ENCODE measurements around the gene WNK2.
A peak's percentile ranks its signal among the peaks of the same experiment; 100 is the strongest.
"Not testable (repeated sequence)": the region's sequence is repeated elsewhere in the genome, so short reads cannot be mapped to it uniquely, and the experiment has no call there.

The WNK2 gene

GRCh38 chr9:93354451-93354850, 170.5 kb downstream of the WNK2 start:
- Histone ChIP-seq H4K20me1 (ENCODE audit: insufficient read depth) (no peaks in the 10 kb centered on the region), H3K4me3 (IDR thresholded peaks at IDR 0.05; ENCODE audit: insufficient read depth, low read depth, low read length) (no peak overlapping the region), H3K9ac (no peak overlapping the region), H3K27me3 (ENCODE audit: insufficient read depth, low read depth) (no peaks in the 10 kb centered on the region), H3K4me1 (ENCODE audit: low read depth, poor library complexity, severe bottlenecking) (peaks cover 4% of the 10 kb centered on the region), H3K36me3 (ENCODE audit: insufficient read depth) (no peaks in the 10 kb centered on the region), H2AFZ (ENCODE audit: low read depth) (no peak overlapping the region), H3K27ac (no peak overlapping the region), H3K79me2 (ENCODE audit: insufficient read depth, low read depth) (no peaks in the 10 kb centered on the region), H3K4me2 (no peak overlapping the region)
- TF ChIP-seq CTCF (conservative IDR thresholded peaks at IDR 0.05; ENCODE audit: low read depth, low read length), result no peak

DNA sequence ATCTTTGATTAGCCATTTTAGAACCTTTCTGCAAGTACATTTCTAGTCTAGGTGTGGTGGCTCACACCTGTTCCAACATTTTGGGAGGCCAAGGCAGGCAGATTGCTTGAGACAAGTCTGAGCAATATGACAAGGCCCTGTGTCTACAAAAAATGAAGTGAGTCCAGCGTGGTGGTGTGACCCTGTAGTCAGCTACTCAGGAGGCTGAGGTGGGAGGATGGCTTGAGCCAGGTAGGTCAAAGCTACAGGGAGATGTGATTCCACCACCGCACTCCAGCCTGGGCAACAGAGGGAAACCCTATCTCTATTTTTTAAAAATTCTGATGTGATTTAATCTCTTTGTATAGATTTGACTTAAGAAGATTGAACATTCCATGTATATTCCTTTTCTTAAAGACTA, 171.9 kb downstream of the WNK2 start:
- Histone ChIP-seq H3K27ac (no peak overlapping the region), H3K27me3 (ENCODE audit: insufficient read depth, low read depth) (no peaks in the 10 kb centered on the region), H3K9ac (no peak overlapping the region), H3K4me2 (no peak overlapping the region), H3K79me2 (ENCODE audit: insufficient read depth, low read depth) (no peaks in the 10 kb centered on the region), H2AFZ (ENCODE audit: low read depth) (no peak overlapping the region), H3K4me1 (ENCODE audit: low read depth, poor library complexity, severe bottlenecking) (peaks cover 4% of the 10 kb centered on the region), H3K4me3 (IDR thresholded peaks at IDR 0.05; ENCODE audit: insufficient read depth, low read depth, low read length) (no peak overlapping the region), H4K20me1 (ENCODE audit: insufficient read depth) (no peaks in the 10 kb centered on the region), H3K36me3 (ENCODE audit: insufficient read depth) (no peaks in the 10 kb centered on the region)
- TF ChIP-seq CTCF (conservative IDR thresholded peaks at IDR 0.05; ENCODE audit: low read depth, low read length), result no peak

GRCh38 chr9:93357649-93358048, 173.7 kb downstream of the WNK2 start:
- H2AFZ ChIP-seq (ENCODE audit: low read depth), result peak overlapping the region; percentile 31; the same call in 1 of the 2 replicates

GRCh38 chr9:93359907-93360306, 176.0 kb downstream of the WNK2 start:
- not testable (repeated sequence) for H3K27me3 ChIP-seq (ENCODE audit: insufficient read depth, low read depth); H3K36me3 ChIP-seq (ENCODE audit: insufficient read depth); H3K9ac ChIP-seq; H4K20me1 ChIP-seq (ENCODE audit: insufficient read depth); H3K4me2 ChIP-seq; H3K27ac ChIP-seq; H3K4me1 ChIP-seq (ENCODE audit: low read depth, poor library complexity, severe bottlenecking); H3K79me2 ChIP-seq (ENCODE audit: insufficient read depth, low read depth); H3K4me3 ChIP-seq (IDR thresholded peaks at IDR 0.05; ENCODE audit: insufficient read depth, low read depth, low read length); H2AFZ ChIP-seq (ENCODE audit: low read depth)

More at GRCh38 chr9:93357649-93358048, 173.7 kb downstream of the WNK2 start:
- Histone ChIP-seq H3K27ac (no peak overlapping the region), H3K4me2 (no peak overlapping the region), H3K4me1 (ENCODE audit: low read depth, poor library complexity, severe bottlenecking) (peaks cover 4% of the 10 kb centered on the region), H3K36me3 (ENCODE audit: insufficient read depth) (no peaks in the 10 kb centered on the region), H4K20me1 (ENCODE audit: insufficient read depth) (no peaks in the 10 kb centered on the region), H3K4me3 (IDR thresholded peaks at IDR 0.05; ENCODE audit: insufficient read depth, low read depth, low read length) (no peak overlapping the region), H3K9ac (no peak overlapping the region), H3K27me3 (ENCODE audit: insufficient read depth, low read depth) (no peaks in the 10 kb centered on the region), H3K79me2 (ENCODE audit: insufficient read depth, low read depth) (no peaks in the 10 kb centered on the region)
- TF ChIP-seq CTCF (conservative IDR thresholded peaks at IDR 0.05; ENCODE audit: low read depth, low read length), result no peak

- no peak overlapping the region for H3K27ac ChIP-seq
These were observed 178.1 kb downstream of the WNK2 start for GRCh38 chr9:93361995-93362394.

More at GRCh38 chr9:93361995-93362394, 178.1 kb downstream of the WNK2 start:
- Histone ChIP-seq H3K27me3 (ENCODE audit: insufficient read depth, low read depth) (no peaks in the 10 kb centered on the region), H3K9ac (no peak overlapping the region), H4K20me1 (ENCODE audit: insufficient read depth) (no peaks in the 10 kb centered on the region), H3K79me2 (ENCODE audit: insufficient read depth, low read depth) (no peaks in the 10 kb centered on the region), H3K4me3 (IDR thresholded peaks at IDR 0.05; ENCODE audit: insufficient read depth, low read depth, low read length) (no peak overlapping the region), H2AFZ (ENCODE audit: low read depth) (no peak overlapping the region), H3K4me2 (no peak overlapping the region), H3K36me3 (ENCODE audit: insufficient read depth) (no peaks in the 10 kb centered on the region), H3K4me1 (ENCODE audit: low read depth, poor library complexity, severe bottlenecking) (no peaks in the 10 kb centered on the region)
- TF ChIP-seq CTCF (conservative IDR thresholded peaks at IDR 0.05; ENCODE audit: low read depth, low read length), result no peak

All from KMS-11 (cell line).